Measurements from ENCODE around the gene SMIM1.
A peak's percentile ranks its signal among the peaks of the same experiment; 100 is the strongest.
"Not testable (repeated sequence)": the region's sequence is repeated elsewhere in the genome, so short reads cannot be mapped to it uniquely, and the experiment has no call there.

SMIM1 gene, protein sequence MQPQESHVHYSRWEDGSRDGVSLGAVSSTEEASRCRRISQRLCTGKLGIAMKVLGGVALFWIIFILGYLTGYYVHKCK

DNA sequence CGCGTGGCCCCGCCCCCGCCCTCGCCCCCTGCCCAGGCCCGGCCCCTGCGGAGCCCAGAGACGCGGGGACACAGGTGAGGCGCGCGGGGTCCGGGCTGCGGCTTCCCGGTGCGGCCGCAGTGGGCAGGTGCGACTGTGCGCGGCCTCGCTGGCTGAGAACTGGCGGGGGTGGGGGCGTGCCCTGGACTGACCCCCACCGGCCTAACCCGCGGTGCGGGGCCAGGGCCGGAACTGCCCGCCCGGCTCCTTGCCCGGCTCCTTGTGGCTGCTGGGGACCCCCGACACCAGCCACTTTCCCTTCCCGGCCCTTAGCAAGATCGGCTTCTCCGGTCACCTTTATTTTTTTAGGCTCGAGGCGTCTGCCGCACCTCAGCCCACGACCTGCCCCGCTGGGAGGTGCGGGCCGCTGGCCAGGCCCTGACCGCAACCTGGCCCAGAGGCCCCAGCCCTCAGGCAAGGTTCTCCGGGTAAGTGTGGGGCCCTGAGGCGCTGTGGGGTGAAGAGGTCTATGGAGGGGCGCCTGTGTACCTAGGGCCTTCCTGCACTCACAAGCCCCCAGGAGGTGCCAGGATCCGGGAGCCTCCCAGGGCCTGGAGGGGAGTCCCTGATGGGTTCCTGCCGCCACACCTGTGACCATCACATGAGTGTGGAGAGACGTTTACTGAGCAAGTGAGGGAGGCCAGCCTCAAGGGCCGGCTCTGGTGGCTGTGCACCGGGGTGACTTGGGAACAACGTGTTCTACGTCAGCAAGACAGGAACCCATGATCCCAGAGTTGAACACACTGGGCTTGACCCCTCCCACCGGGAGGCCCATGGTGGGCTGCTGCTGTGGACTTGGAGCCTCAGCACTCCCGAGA lies at the start of gene SMIM1:
TSS of gene SMIM1 (plus strand) at position 35 of the 857 bp plus-strand sequence. CDS start 2,625 bp downstream, outside the sequence.
- no peaks in the 10 kb centered on the region for H3K27me3 ChIP-seq (replicated peaks)
- TF ChIP-seq CTCF (IDR thresholded peaks at IDR 0.05; ENCODE audit: low read depth, low read length, missing control alignments) = no peak
- H3K4me3 ChIP-seq (ENCODE audit: low read depth, low read length) = peak within 1 kb of the TSS; percentile 53
- H3K36me3 ChIP-seq (replicated peaks) = no peaks in the 10 kb centered on the region
- DNase-seq = no peak
- no peak within 1 kb of the TSS for H3K27ac ChIP-seq
- in situ Hi-C loops (cut with HindIII; ENCODE audit: low pct_ligation_motif_present, low sequenced_read_pairs) = no loop called here

DNA sequence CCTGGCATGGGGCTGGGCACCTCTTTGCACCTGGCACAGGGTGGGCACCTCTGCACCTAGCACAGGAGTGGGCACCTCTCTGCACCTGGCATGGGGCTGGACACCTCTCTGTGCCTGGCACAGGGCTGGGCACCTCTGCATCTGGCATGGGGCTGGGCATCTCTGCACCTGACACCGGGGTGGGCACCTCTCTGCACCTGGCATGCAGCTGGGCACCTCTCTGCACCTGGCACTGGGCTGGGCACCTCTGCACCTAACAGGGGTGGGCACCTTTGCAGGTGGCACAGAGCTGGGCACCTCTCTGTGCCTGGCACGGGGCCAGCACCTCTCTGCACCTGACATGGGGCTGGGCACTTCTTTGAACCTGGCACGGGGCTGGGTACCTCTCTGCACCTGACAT lies 49.7 kb upstream of the SMIM1 start:
- DNase-seq = no peak
- no peaks in the 10 kb centered on the region for H3K36me3 ChIP-seq (replicated peaks)
- H3K4me3 ChIP-seq (ENCODE audit: low read depth, low read length) = no peak overlapping the region
- no peak for TF ChIP-seq CTCF (IDR thresholded peaks at IDR 0.05; ENCODE audit: low read depth, low read length, missing control alignments)
- no peaks in the 10 kb centered on the region for H3K27me3 ChIP-seq (replicated peaks)
- in situ Hi-C loops (cut with HindIII; ENCODE audit: low pct_ligation_motif_present, low sequenced_read_pairs) = no loop called here
- no peak overlapping the region for H3K27ac ChIP-seq

GRCh38 chr1:3724416-3725030 lies 48.0 kb upstream of the SMIM1 start:
- H3K27me3 ChIP-seq (replicated peaks); H3K36me3 ChIP-seq (replicated peaks); H3K4me3 ChIP-seq (ENCODE audit: low read depth, low read length); in situ Hi-C loops (cut with HindIII; ENCODE audit: low pct_ligation_motif_present, low sequenced_read_pairs); H3K27ac ChIP-seq: not testable (repeated sequence)
- peak; percentile 96 for TF ChIP-seq CTCF (IDR thresholded peaks at IDR 0.05; ENCODE audit: low read depth, low read length, missing control alignments)
- DNase-seq = peak; percentile 26

DNA sequence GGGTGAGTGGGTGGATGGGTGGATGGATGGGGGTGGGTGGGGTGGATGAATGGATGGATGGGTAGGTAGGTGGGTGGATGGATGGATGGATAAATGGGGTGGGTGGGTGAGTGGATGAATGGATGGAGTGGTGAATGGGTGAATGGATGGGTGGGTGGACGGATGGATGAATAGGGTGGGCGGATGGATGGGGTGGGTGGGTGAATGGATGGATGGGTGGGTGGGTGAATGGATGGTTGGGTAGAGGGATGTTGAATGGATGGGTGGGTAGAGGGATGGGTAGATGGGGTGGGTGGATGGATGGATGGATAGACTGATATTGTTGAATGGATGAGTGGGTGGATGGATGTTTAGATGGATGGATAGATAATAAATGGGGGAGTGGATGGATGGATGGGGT lies 47.2 kb upstream of the SMIM1 start:
- peaks cover 3% of the 10 kb centered on the region for H3K27me3 ChIP-seq (replicated peaks)
- no peak overlapping the region for H3K4me3 ChIP-seq (ENCODE audit: low read depth, low read length)
- TF ChIP-seq CTCF (IDR thresholded peaks at IDR 0.05; ENCODE audit: low read depth, low read length, missing control alignments) = no peak
- DNase-seq = no peak
- no peaks in the 10 kb centered on the region for H3K36me3 ChIP-seq (replicated peaks)
- in situ Hi-C loops (cut with HindIII; ENCODE audit: low pct_ligation_motif_present, low sequenced_read_pairs) = no loop called here
- H3K27ac ChIP-seq = no peak overlapping the region

- Histone ChIP-seq H3K27me3 (replicated peaks) (peaks cover 3% of the 10 kb centered on the region), H3K27ac (no peak overlapping the region), H3K36me3 (replicated peaks) (no peaks in the 10 kb centered on the region), H3K4me3 (ENCODE audit: low read depth, low read length) (no peak overlapping the region)
- peak; percentile 68 for TF ChIP-seq CTCF (IDR thresholded peaks at IDR 0.05; ENCODE audit: low read depth, low read length, missing control alignments)
- in situ Hi-C loops (cut with HindIII; ENCODE audit: low pct_ligation_motif_present, low sequenced_read_pairs) = no loop called here
- no peak for DNase-seq
Observed at GRCh38 chr1:3727042-3727824, 45.3 kb upstream of the SMIM1 start.
